GM18868 (cell line): ENCODE data around the gene RFFL.

Source experiments
- ATAC-seq: cut with Tn5 transposase; IDR thresholded peaks from one replicate; pipeline ENCODE4 v1.9.1; 2021; ENCODE audit warnings: mild to moderate bottlenecking, moderate library complexity; ENCODE audit not compliant: unreplicated experiment

RFFL gene

GRCh38 chr17:34979153-34979552, 84.4 kb downstream of the RFFL start:
- ATAC-seq = no peak

GRCh38 chr17:34974794-34975785, 88.4 kb downstream of the RFFL start:
- no peak for ATAC-seq

- ATAC-seq = no peak
Measured at GRCh38 chr17:34974179-34974578, 89.3 kb downstream of the RFFL start.

- peak; percentile 92 for ATAC-seq
Measured at GRCh38 chr17:34961093-34961911, 102.2 kb downstream of the RFFL start, which contains the start of the genes CCT6B and ZNF830. Gene CCT6B, minus strand, starts transcription at chr17:34961460. Its CDS starts 67 bp downstream, at chr17:34961393. Gene ZNF830, plus strand, starts transcription at chr17:34961540. Its CDS starts 27 bp downstream, at chr17:34961567.

DNA sequence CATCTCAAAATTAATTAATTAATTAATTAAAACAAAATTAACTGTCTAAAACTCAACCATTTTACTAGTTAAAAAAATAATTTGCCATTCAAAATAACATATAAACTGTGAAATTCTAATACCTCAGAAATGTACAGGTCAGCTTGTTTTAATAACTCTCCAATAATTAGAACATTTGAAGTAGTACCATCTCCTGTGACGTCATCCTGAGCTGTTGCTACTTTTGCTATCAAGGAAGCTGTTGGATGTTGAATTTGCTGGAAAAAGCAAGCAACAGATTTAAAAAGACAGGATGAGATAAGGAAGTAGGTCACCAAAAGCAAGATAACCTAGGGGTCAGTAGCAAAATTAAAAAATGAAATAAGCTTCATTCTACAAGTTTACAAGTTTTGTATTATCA, 105.1 kb downstream of the RFFL start:
- no peak for ATAC-seq
